Hepatocyte (in vitro differentiated cells): ENCODE measurements around the gene CORO2A. TPM values are rescaled to one million over a fixed set of nuclear protein-coding genes. Genes with fewer than 3 reads are reported as not detected.

Experiments used
- DNase-seq: peaks from one replicate; pipeline ENCODE4 v3.0.0-alpha.2; 2016; ENCODE audit warnings: low spot score
- H2AFZ ChIP-seq: fragments of 200-600 bp; sonication (generic); 2 replicates; pipeline ENCODE4 v1.6.0; 2016; ENCODE audit warnings: antibody characterized with exemption, mild to moderate bottlenecking
- H3K27ac ChIP-seq: fragments of 200-600 bp; sonication (generic); 2 replicates; pipeline ENCODE4 v1.5.1; 2016; ENCODE audit warnings: mild to moderate bottlenecking
- H3K27me3 ChIP-seq: fragments of 200-600 bp; sonication (generic); 2 replicates; pipeline ENCODE4 v1.6.1; 2016
- H3K36me3 ChIP-seq: fragments of 200-600 bp; sonication (generic); replicated peaks from 2 replicates; pipeline ENCODE4 v1.5.1; 2016; ENCODE audit warnings: low read depth; ENCODE audit not compliant: insufficient read depth
- H3K4me1 ChIP-seq: fragments of 200-600 bp; sonication (generic); 2 replicates; pipeline ENCODE4 v1.5.1; 2016; ENCODE audit warnings: mild to moderate bottlenecking, moderate library complexity; ENCODE audit not compliant: insufficient read depth
- H3K4me2 ChIP-seq: fragments of 200-600 bp; sonication (generic); 2 replicates; pipeline ENCODE4 v1.6.0; 2016
- H3K4me3 ChIP-seq: fragments of 200-600 bp; sonication (generic); 2 replicates; pipeline ENCODE4 v1.5.1; 2016; ENCODE audit warnings: mild to moderate bottlenecking
- H3K79me2 ChIP-seq: fragments of 200-600 bp; sonication (generic); 2 replicates; pipeline ENCODE4 v1.6.0; 2017; ENCODE audit warnings: mild to moderate bottlenecking
- H3K9me2 ChIP-seq: fragments of 200-600 bp; sonication (generic); replicated peaks from 2 replicates; pipeline ENCODE4 v1.6.0; 2017; ENCODE audit warnings: mild to moderate bottlenecking; ENCODE audit not compliant: insufficient read depth
- H3K9me3 ChIP-seq: fragments of 200-600 bp; sonication (generic); 2 replicates; pipeline ENCODE4 v1.5.1; 2016; ENCODE audit warnings: low read depth, mild to moderate bottlenecking
- H4K20me1 ChIP-seq: fragments of 200-600 bp; sonication (generic); 2 replicates; pipeline ENCODE4 v1.6.0; 2016; ENCODE audit warnings: mild to moderate bottlenecking; ENCODE audit not compliant: insufficient read depth, poor library complexity, severe bottlenecking
- EZH2 ChIP-seq: fragments of 200-600 bp; sonication (generic); IDR thresholded peaks from 2 replicates; pipeline ENCODE4 v1.6.1; 2016; ENCODE audit warnings: antibody characterized with exemption, mild to moderate bottlenecking, borderline replicate concordance
- EZH2phosphoT487 ChIP-seq: fragments of 200-600 bp; sonication (generic); IDR thresholded peaks from one replicate; pipeline ENCODE4 v1.6.1; 2018; ENCODE audit warnings: antibody characterized with exemption, mild to moderate bottlenecking, low read depth, moderate library complexity; ENCODE audit not compliant: unreplicated experiment, severe bottlenecking
- WGBS: methylation state at CpG from one replicate; pipeline ENCODE4 v1.1.6; 2016; ENCODE audit warnings: low lambda C conversion rate; ENCODE audit errors: missing lambda C conversion rate; 5-methylcytosine and 5-hydroxymethylcytosine counted together
- polyA plus RNA-seq: library from polyadenylated mRNA; unstranded; fragments of >200 nt; fragmentation: Nextera tagmentation; extraction: Ambion mirVana; gene quantifications from 2 replicates; pipeline ENCODE4 v1.2.1, GENCODE V29; 2016
- total RNA-seq: library from RNA; depleted of rRNA; stranded (reverse); fragments of >200 nt; gene quantifications from 2 replicates; pipeline ENCODE4 v1.2.3, GENCODE V29; 2014
- TF ChIP-seq, protein P1 (sequence below): fragments of 200-600 bp; sonication (generic); IDR thresholded peaks from 2 replicates; pipeline ENCODE4 v1.5.1; 2016; ENCODE audit warnings: antibody characterized with exemption, mild to moderate bottlenecking; ENCODE audit not compliant: poor library complexity

Gene CORO2A
- total and polyA plus RNA-seq, 2 experiments from 2014 or later = 12.8 to 24.6 TPM

DNA sequence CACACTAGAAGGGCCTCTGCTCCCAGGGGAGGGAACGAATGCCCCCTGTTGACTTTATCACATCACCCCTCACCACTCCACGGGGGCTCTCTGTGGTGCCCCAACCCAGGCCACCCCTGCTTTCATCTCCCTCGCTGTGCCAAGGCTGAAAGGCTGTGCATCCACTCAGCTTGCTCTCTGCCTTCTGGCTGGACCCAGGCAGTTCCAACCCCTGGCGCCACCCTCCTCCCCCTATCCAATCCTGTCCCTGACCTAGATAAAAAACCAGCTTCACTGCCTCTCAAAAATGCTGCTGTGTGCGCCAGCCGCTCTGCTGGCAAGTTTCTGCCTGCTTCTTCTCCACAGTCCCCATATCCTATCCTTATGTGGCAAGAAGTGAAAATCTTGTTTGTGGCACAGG is 22.4 kb upstream of the CORO2A start:
- Histone ChIP-seq H3K4me3 (no peak overlapping the region), H3K27ac (no peak overlapping the region), H3K4me1 (no peaks in the 10 kb centered on the region), H3K36me3 (no peaks in the 10 kb centered on the region), H2AFZ (no peak overlapping the region), H3K4me2 (no peak overlapping the region), H3K9me3 (no peaks in the 10 kb centered on the region), H3K27me3 (no peaks in the 10 kb centered on the region), H4K20me1 (no peaks in the 10 kb centered on the region), H3K9me2 (no peaks in the 10 kb centered on the region), H3K79me2 (no peaks in the 10 kb centered on the region)
- 91% methylated on average over 6 of the region's 6 CpGs for WGBS
- DNase-seq = no peak
- TF ChIP-seq EZH2 = no peak
- TF ChIP-seq, protein P1, sequence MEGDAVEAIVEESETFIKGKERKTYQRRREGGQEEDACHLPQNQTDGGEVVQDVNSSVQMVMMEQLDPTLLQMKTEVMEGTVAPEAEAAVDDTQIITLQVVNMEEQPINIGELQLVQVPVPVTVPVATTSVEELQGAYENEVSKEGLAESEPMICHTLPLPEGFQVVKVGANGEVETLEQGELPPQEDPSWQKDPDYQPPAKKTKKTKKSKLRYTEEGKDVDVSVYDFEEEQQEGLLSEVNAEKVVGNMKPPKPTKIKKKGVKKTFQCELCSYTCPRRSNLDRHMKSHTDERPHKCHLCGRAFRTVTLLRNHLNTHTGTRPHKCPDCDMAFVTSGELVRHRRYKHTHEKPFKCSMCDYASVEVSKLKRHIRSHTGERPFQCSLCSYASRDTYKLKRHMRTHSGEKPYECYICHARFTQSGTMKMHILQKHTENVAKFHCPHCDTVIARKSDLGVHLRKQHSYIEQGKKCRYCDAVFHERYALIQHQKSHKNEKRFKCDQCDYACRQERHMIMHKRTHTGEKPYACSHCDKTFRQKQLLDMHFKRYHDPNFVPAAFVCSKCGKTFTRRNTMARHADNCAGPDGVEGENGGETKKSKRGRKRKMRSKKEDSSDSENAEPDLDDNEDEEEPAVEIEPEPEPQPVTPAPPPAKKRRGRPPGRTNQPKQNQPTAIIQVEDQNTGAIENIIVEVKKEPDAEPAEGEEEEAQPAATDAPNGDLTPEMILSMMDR = no peak
- no peak for TF ChIP-seq EZH2phosphoT487

DNA sequence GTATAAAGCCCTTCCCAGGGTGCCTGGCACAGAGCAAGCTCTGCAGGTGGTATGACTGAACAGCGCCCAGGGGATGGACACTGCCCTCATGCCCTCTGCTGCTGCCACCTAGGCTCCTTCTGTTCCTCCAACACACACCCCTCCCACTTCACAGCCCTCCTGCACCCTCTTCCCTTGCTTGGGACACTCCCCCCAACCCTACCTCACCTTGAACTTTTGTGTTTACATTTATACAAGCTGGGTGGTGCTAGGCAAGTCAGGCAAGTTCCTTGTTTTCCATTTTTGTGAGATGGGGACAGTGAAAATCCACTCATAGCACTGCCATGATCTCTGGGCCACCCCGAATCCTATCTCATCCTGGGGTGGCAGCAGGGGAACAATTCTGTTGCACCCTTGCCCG is 18.8 kb upstream of the CORO2A start:
- Histone ChIP-seq H3K27ac (no peak overlapping the region), H3K4me3 (no peak overlapping the region), H4K20me1 (no peaks in the 10 kb centered on the region), H3K9me2 (no peaks in the 10 kb centered on the region), H3K4me1 (no peaks in the 10 kb centered on the region), H2AFZ (no peak overlapping the region), H3K79me2 (no peaks in the 10 kb centered on the region), H3K4me2 (no peak overlapping the region), H3K36me3 (no peaks in the 10 kb centered on the region), H3K9me3 (no peaks in the 10 kb centered on the region), H3K27me3 (no peaks in the 10 kb centered on the region)
- no peak for DNase-seq
- WGBS = 98% methylated on average over 3 of the region's 3 CpGs
- TF ChIP-seq EZH2phosphoT487 (no peak), EZH2 (no peak)
- TF ChIP-seq, protein P1 = no peak

DNA sequence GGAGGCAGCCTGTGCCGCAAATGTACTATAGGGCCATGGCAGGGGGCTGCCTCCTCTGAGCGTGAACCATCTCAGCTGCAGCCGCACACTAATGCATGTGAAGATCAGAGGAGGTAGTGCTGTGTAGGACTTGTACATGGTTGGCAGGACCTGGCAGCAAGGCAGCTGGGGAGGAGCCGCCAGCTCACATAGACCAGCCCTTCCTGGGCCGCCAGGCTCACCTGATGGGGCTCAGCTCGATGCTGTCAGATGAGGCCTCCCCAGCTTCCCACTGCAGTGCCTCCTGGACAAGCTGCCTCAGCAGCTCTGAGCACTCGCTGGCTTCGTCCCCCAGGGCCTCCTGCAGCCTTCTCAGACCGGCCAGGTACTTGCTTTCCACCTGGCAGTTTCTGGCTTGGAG is 18.0 kb upstream of the CORO2A start:
- no peaks in the 10 kb centered on the region for H3K79me2 ChIP-seq
- 93% methylated on average over 9 of the region's 9 CpGs for WGBS
- H4K20me1 ChIP-seq = no peaks in the 10 kb centered on the region
- no peaks in the 10 kb centered on the region for H3K9me3 ChIP-seq
- DNase-seq = no peak
- no peak overlapping the region for H3K4me3 ChIP-seq
- H3K36me3 ChIP-seq = no peaks in the 10 kb centered on the region
- H3K27ac ChIP-seq = no peak overlapping the region
- H3K9me2 ChIP-seq = no peaks in the 10 kb centered on the region
- H3K4me1 ChIP-seq = no peaks in the 10 kb centered on the region
- no peak for TF ChIP-seq EZH2
- TF ChIP-seq, protein P1 = no peak
- no peak for TF ChIP-seq EZH2phosphoT487
- H3K4me2 ChIP-seq = no peak overlapping the region
- H3K27me3 ChIP-seq = no peaks in the 10 kb centered on the region
- H2AFZ ChIP-seq = no peak overlapping the region

DNA sequence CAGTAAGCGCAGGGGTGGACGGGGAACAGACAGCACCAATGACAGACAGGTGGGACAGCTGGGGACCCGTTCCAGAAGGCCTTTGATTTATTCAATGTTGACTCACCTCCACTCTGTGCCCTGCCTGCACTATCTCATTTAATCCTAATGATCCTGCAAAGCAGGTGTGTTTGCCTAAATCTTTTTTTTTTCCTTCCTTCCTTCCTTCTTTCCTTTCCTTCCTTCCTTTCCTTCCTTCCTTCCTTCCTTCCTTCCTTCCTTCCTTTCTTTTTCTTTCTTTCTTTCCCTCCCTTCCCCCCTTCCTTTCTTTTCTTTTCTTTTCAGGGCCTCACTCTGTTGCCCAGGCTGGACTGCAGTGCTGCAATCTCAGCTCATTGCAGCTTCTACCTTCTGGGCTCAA is 17.1 kb upstream of the CORO2A start:
- Histone ChIP-seq H3K4me2 (no peak overlapping the region), H3K9me2 (no peaks in the 10 kb centered on the region), H3K27ac (no peak overlapping the region), H4K20me1 (no peaks in the 10 kb centered on the region), H3K4me1 (no peaks in the 10 kb centered on the region), H3K9me3 (no peaks in the 10 kb centered on the region), H3K36me3 (no peaks in the 10 kb centered on the region), H3K27me3 (no peaks in the 10 kb centered on the region), H3K79me2 (no peaks in the 10 kb centered on the region), H3K4me3 (no peak overlapping the region), H2AFZ (no peak overlapping the region)
- TF ChIP-seq EZH2 = no peak
- TF ChIP-seq, protein P1 = no peak
- no peak for TF ChIP-seq EZH2phosphoT487
- 86% methylated on average over 3 of the region's 3 CpGs for WGBS
- DNase-seq = no peak
